SK-N-MC (cell line): ENCODE data around the gene SCFD2.

Experiments
- EZH2 ChIP-seq: fragments of 200-600 bp; sonication (generic); IDR thresholded peaks from one replicate; pipeline ENCODE4 v1.6.1; 2017; ENCODE audit warnings: antibody characterized with exemption
- POLR2AphosphoS5 ChIP-seq: IDR thresholded peaks from 2 replicates; pipeline ENCODE4 v1.6.1; 2012; ENCODE audit warnings: mild to moderate bottlenecking, low read depth, low read length, borderline replicate concordance

DNA sequence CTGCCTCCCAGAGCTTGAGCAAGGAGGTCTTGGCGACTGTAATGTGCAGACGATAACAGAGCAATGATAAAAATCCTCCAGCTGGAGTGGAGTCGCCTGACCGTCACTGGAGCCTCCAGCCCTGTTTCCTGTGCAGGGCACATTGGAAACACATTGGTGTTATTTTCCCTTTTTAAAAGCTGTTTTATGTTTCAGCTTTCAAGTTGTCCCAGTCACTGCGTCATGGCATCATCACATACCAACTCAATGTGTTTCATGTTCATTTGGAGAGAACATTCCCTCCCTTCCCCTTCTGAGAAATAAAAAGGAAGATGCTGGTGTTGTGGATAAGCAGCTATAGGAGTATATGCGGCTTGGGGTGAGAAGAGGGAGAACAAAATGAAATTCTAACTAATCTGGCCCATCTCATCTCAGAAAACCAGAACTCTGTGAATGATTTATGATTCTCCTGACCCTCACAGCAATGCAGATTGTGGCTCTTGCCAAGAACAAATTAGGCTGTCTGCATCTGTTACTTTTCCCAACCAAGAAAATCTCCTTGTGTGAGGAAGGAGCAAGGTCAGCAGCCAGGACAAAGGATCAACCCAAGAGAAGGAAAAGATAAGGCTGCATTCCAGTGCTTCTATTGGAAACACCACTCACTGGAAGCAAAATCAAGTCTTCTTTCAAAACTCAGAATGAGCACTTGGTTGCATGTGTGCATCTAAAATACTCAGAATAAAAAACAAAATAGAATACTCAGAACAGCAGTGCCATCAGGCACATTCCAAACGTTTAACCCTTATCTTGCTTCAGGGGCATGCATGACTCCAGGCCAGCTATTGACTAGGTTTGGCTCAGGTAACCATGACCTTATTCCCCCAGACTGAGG, 369.4 kb downstream of the SCFD2 start:
- TF ChIP-seq POLR2AphosphoS5 (no peak), EZH2 (no peak)
